Psoas muscle (tissue), 8 donors: ENCODE data around the gene PGBD5. TPM values are rescaled to one million over a fixed set of nuclear protein-coding genes. Genes with fewer than 3 reads are reported as not detected.

Experiments
- ATAC-seq, 4 donors: fragments of 200-7000 bp; cut with Tn5 transposase; one replicate each; pipeline ENCODE4 v1.9.1; 2020; ENCODE audit warnings: moderate library complexity in 3 of 4, mild to moderate bottlenecking in 2 of 4
- DNase-seq, 2 donors: peaks; one replicate each; pipeline ENCODE4 v3.0.0-alpha.2; 2020
- H3K27ac ChIP-seq: fragments of 200-600 bp; one replicate; pipeline ENCODE4 v1.8.0; 2022
- H3K27me3 ChIP-seq, 3 donors: fragments of 200-600 bp in 1 of 3; one replicate each; pipeline versions ENCODE4 v1.6.1 to v1.8.0; 2013 to 2022; ENCODE audit warnings: low read length in 2 of 3, mild to moderate bottlenecking in 2 of 3, moderate library complexity in 1 of 3; ENCODE audit not compliant: insufficient read depth in 3 of 3
- H3K36me3 ChIP-seq, 2 donors: fragments of 200-600 bp in 1 of 2; one replicate each; pipeline versions ENCODE4 v1.6.1 to v1.8.0; 2013 to 2022; ENCODE audit warnings: low read depth in 1 of 2, mild to moderate bottlenecking in 1 of 2, moderate library complexity in 1 of 2; ENCODE audit not compliant: insufficient read depth in 1 of 2
- H3K4me1 ChIP-seq: fragments of 200-600 bp; one replicate; pipeline ENCODE4 v1.8.0; 2022
- H3K4me3 ChIP-seq: fragments of 200-600 bp; one replicate; pipeline ENCODE4 v1.8.0; 2022; ENCODE audit warnings: mild to moderate bottlenecking
- H3K9me3 ChIP-seq: fragments of 200-600 bp; one replicate; pipeline ENCODE4 v1.8.0; 2022
- CTCF ChIP-seq: fragments of 200-600 bp; IDR thresholded peaks from one replicate; pipeline ENCODE4 v1.8.0; 2022; ENCODE audit warnings: antibody characterized with exemption
- WGBS, 3 donors: extraction: QIAGEN DNeasy Blood & Tissue Kit; methylation state at CpG; one replicate each; pipeline versions ENCODE4 v1.1.6 to v1.1.7; 2013; 5-methylcytosine and 5-hydroxymethylcytosine counted together
- intact Hi-C, 2 donors: fragments of 100-400 bp; cut with DNase I; formaldehyde crosslinking; loops; one replicate each; pipeline versions ENCODE4 v1.11.0 to v1.14.2; 2022
- polyA plus RNA-seq, 3 donors: library from polyadenylated mRNA; stranded (reverse); fragments of 200-250 nt; gene quantifications; one replicate each; pipeline ENCODE4 v1.2.3, GENCODE V29; 2013
- total RNA-seq, 4 donors: library from RNA; stranded (reverse); fragmentation: NEBNext Ultra II Directional in 2 of 4; extraction: Animal tissue kit (Norgen Biotek cat#: 25700) in 2 of 4; gene quantifications; one replicate each; pipeline versions ENCODE4 v1.2.1 to v1.2.4, GENCODE V29; 2021 to 2023
- donor health status: healthy with polysubstance abuse.
- donor health status: DM: no; HTN: no; CAD: no; lungs with moderate emphysema.
- donor health status: Bipolar disorder and iron deficiency.
- donor health status: healthy.
- donor health status: DM: yes; HTN: yes; CAD: no.
- donor health status: DM: no; HTN: no; CAD: no.
- donor health status: DM: no; HTN: no; CAD: no.
- donor health status: DM: yes; HTN: yes; CAD: no.

Gene PGBD5
- total and polyA plus RNA-seq, 7 donors = 2.1 to 9.8 (median 4.5) TPM

- DNase-seq (no peak), ATAC-seq (no peak)
- 36 to 59% (median 43%) methylated on average over 6 of the region's 6 CpGs for WGBS, 3 donors
- TF ChIP-seq CTCF = no peak
- H3K9me3 ChIP-seq = no peaks in the 10 kb centered on the region
- H3K4me3 ChIP-seq = no peak overlapping the region
- no peaks in the 10 kb centered on the region for H3K4me1 ChIP-seq
- H3K36me3 ChIP-seq = no peaks in the 10 kb centered on the region
- intact Hi-C loops = no loop called here
- no peak overlapping the region for H3K27ac ChIP-seq
- H3K27me3 ChIP-seq = no peaks in the 10 kb centered on the region
Observed at GRCh38 chr1:230386637-230387262, 39.4 kb downstream of the PGBD5 start.

GRCh38 chr1:230385930-230386329 lies 40.2 kb downstream of the PGBD5 start:
- ATAC-seq (no peak), DNase-seq (no peak)
- Histone ChIP-seq H3K27ac (no peak overlapping the region), H3K27me3 (no peaks in the 10 kb centered on the region), H3K9me3 (no peaks in the 10 kb centered on the region), H3K4me1 (no peaks in the 10 kb centered on the region), H3K4me3 (no peak overlapping the region), H3K36me3 (no peaks in the 10 kb centered on the region)
- 97 to 98% (median 98%) methylated on average over 4 of the region's 4 CpGs for WGBS, 3 donors
- TF ChIP-seq CTCF = no peak
- intact Hi-C loops = no loop called here

GRCh38 chr1:230385158-230385450 lies 41.0 kb downstream of the PGBD5 start:
- no peak for TF ChIP-seq CTCF
- ATAC-seq = no peak
- WGBS, 3 donors = 71 to 91% (median 79%) methylated on average over 2 of the region's 2 CpGs
- Histone ChIP-seq H3K36me3 (no peaks in the 10 kb centered on the region), H3K27me3 (no peaks in the 10 kb centered on the region), H3K27ac (no peak overlapping the region), H3K9me3 (no peaks in the 10 kb centered on the region), H3K4me1 (no peaks in the 10 kb centered on the region), H3K4me3 (no peak overlapping the region)
- no peak for DNase-seq
- intact Hi-C loops = no loop called here

GRCh38 chr1:230384380-230385157 lies 41.6 kb downstream of the PGBD5 start:
- Histone ChIP-seq H3K9me3 (peaks cover 4% of the 10 kb centered on the region), H3K36me3 (no peaks in the 10 kb centered on the region), H3K4me3 (no peak overlapping the region), H3K27ac (no peak overlapping the region), H3K27me3 (no peaks in the 10 kb centered on the region), H3K4me1 (no peaks in the 10 kb centered on the region)
- intact Hi-C loops = no loop called here
- DNase-seq (no peak), ATAC-seq (no peak)
- no peak for TF ChIP-seq CTCF
- WGBS, 3 donors = 85 to 88% (median 85%) methylated on average over 17 of the region's 17 CpGs
